Measurements from ENCODE around the gene HMCN2. TPM values are rescaled to one million over a fixed set of nuclear protein-coding genes. Genes with fewer than 3 reads are reported as not detected.
"Not testable (repeated sequence)": the region's sequence is repeated elsewhere in the genome, so short reads cannot be mapped to it uniquely, and the experiment has no call there.

The HMCN2 gene
- polyA plus RNA-seq, 3 donors = 1.2 to 1.8 (median 1.6) TPM

DNA sequence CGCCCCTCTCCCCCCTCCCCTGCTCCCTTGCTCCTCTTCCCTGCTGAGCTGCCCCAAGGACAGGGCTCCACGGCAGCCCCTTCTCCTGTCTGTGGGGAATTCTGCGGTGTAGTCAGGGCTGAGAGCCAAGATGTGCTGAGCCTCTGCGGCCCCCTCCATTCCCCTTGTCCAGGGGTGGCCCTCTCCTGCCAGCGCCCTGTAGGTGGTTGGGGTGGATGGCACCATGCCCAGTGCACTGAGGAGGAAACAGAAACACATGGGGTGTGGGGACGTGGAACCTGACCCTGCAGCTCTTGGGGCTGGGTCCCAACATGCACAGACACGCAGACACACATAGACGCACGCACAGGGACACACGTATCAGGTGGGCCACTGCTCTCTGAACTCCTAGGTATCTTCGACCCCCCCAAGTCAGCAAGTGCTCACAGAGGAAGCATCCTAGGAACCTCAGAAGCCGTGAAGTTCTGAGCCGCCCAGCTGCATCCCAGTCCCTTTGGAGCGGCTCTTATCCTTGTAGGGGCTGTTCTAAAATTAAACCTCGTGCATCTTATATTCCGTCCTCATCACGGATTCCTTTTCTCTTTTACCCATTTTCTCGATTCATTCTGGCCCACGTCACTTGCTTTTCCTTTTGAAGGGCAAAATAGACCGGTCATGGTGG, 64.8 kb downstream of the HMCN2 start:
- no peak for DNase-seq

DNA sequence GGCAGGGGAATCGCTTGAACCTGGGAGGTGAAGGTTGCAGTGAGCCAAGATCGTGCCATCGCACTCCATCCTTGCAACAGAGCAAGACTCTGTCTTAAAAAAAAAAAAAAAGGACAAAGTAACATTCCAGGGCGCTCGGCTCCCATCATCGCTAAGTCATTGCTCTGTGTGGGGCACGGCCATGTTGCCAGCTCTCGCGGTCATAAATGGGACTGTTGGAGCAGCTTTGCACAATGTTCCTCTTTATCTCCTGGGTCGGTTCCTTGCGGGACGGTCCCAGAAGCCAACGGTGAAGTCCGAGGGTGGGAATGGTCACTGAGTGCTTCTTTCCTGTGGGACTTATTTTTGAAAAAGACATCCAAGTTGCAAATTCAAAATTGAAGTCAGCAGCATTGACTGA, 65.5 kb downstream of the HMCN2 start:
- no peak for DNase-seq

DNA sequence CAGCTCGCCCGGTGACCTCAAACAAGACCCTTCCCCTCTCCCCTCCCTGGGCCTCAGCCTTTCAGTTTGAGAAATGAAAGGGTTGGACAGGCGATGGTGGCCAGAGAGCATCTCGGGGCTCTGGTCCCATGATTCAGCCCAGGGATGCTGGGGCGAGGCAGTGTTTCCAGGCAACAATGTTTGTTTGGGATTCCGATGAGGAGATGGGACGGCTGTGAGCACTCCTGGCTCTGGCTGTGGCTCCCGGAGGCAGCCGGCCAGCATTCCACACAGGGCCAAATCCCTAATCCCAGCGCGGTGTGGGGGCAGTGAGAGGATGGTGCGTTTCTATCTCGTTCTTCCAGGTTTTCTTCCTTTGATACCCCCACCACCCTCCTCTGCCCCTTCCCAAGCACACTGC, 66.0 kb downstream of the HMCN2 start:
- no peak for DNase-seq

DNA sequence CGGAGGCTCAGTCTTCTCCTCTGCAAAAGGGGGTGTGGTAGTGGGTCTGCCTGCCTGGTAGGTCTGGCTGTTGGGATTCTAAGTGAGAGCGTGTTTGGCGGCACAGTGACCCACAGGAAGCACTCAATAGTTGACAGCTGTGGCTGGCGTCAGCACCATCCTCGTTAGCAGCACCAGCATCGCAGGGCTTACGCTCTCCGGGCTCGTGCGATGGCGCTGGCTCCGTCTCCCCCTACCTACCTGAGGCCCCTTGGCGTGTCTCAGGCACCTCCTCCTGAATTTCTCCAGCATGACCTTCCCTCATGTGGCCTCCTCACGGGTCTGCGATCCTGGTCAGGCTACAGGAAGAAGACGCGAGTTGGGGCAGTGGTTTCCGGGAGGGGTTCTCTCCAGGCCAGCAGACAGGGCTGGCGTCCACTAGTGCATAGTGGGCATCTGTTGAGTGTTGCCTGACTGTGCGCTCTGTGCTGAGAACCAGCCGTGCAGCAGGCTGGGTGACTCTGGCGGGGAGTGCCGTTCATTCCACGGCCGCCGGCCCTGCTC, 66.9 kb downstream of the HMCN2 start:
- no peak for DNase-seq

DNA sequence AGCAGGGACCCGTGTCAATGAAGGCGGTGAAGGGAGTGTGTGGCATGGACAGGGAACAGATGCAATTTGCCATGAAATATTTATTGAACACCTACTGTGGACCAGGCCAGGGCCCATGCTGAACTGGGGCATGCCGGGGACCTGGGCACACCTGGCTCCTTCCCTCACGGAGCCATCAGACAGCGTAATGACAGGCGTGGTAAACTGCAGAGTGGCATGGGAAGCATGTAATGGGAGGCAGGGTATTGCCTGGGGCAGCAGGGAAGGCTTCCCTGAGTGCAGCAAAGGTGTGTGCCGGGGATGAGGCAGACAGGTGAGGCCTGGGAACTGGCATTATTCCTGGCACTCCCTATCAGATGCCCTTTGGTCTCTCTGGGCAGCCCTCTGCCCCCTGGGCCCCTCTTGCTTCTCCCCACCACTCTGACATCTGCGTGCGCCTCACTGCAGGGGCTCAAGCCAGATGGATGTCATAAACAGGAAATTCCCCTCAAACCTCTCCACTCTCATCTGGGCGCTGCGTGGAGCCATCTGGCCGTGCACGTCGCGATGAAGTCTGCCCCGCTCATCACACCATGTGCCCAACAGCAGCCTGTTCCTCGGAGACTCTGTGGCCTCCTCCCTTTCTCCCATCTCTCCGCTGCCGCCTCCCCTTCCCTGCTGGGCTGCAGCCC, 67.6 kb downstream of the HMCN2 start:
- no peak for DNase-seq

DNA sequence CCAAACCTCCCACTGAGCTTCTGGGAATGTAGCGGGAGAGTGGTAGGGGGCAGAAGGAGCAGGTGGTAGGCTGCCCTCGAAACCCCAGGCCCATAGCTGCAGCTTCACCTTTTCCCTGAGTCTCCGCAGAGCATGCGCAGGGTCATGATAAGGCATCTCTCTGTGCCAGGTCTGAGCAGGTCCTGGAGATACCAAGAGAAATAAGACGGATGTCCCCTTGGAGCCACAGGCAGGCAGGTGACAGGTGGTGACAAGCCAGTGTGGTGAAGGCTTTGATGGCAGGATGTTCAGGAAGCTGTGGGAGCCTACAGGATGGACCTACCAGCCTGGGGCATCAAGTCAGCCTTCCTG, 68.1 kb downstream of the HMCN2 start:
- no peak for DNase-seq

DNA sequence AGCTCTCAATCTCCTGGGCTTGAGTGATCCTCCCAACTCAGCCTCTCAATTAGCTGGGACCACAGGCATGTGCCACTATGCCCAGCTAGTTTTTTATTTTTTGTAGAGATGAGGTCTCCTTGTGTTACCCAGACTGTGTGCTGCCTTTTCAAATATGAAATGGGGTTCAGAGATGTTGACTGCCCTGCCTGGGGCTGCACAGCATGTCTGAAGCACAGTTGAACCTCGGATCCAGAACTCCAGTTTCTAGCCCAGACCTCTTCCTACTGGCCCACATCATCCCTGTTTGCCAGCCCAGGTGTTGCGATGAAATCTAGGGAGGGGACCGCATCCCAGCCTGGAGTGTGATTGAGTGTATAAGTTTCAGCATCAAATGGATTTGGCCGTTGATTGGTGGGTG, 69.4 kb downstream of the HMCN2 start:
- no peak for DNase-seq

DNA sequence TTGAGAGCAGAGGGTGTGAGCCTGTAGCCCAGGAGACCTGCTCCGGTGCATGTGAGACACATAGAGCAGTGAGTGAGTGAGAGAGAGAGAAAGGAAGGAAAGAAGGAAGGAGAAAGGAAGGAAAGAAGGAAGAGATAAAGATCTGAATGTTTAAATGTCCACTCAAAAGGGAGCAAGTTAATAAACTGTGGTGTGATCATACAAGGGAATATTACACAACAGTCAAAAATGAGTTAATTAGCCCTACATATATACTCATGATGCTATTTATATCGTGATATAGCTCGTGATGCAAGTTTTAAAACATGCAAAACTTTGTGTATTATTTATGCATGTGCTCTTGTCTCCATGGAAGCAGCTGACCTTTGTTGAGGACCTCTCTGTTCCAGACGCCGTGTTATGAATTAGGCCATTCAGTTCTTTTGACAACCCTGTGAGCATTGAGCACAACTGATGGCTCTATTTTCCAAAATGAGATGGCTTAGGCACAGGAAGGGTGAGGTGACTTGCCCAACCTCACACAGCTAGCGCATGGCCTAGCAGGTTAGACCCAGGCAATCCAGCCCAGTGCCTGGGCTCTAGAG, 70.6 kb downstream of the HMCN2 start:
- no peak for DNase-seq

DNA sequence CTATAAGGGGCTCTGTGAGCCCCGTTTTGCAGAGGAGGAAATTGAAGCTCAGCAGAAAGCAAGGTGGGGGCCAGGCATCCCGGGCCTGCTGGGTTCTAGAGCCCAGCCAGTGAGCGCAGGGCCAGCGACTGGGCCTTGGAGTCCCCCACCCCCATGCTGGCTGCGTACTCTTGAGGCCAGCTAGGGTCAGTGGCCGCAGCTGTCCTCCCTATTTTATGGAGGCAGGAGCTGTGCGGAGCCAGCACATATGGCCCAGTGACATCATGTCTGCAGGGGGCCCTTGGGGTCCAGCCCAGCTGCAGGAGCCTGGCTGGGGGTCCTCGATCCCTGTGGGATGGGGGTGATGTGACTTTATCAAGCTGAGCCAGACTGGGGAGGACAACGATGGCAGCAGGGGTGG, 71.3 kb downstream of the HMCN2 start:
- peak; percentile 51 for DNase-seq

DNA sequence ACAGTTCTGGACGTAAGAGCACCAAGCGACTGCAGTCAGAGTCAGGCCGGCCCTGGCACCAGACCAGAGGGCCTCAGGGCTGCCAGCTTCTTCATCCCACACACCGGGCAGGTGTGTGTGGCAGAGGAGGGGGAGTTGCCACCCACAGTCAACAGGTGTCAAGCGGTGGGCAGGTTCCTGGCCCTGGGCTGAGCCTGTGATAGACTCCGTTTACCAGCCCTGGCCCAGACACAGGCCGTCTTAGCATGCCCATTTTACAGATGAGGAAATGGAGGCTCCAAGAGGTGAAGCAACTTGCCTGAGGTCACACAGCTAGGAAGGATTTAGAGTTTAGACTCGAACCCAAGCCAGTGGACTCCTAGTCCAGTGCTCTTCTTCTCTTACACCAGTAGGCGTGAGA, 71.8 kb downstream of the HMCN2 start:
- DNase-seq = no peak

DNA sequence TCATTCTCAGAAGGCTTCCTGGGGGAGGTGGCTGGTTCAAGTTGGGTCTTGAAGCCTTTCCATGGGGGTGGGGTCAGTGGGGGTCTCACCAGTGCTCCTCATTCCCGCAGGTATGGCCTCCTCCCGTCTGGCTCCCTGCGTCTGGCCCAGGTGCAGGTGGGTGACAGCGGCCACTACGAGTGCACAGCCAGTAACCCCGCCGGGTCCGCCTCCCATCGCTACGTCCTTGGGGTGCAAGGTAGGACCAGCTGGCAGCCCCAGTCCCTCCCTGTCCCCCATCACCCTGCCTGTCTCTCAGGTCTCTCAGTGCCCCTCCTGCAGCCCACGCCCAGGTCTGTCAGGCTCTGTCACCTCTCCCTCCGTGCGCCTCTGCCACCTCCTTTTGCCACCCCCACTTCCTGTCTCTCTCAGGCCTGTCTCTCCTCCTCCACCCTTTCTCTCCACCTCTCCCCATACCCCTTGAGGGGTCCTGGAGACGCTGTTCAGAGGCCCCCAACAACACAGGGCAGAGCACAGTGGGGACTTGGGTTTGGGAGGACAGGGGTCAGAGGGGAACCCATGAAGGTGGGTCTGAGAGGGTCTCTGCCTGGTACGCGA, 72.3 kb downstream of the HMCN2 start:
- DNase-seq = no peak

DNA sequence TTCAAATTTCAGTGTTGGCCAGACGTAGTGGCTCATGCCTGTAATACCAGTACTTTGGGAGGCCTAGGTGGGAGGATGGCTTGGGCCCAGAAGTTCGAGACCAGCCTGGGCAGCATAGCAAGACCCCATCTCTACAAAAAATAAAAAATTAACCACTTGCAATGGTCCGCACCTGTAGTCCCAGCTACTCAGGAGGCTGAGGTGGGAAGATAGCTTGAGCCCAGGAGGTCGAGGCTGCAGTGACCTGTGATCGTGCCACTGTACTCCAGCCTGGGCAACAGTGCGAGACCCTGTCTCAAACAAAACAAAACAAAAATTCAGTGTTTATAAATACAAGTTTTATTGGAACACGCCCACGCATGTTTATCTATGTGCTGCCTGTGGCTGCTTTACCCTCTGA, 73.3 kb downstream of the HMCN2 start:
- not testable (repeated sequence) for DNase-seq

DNA sequence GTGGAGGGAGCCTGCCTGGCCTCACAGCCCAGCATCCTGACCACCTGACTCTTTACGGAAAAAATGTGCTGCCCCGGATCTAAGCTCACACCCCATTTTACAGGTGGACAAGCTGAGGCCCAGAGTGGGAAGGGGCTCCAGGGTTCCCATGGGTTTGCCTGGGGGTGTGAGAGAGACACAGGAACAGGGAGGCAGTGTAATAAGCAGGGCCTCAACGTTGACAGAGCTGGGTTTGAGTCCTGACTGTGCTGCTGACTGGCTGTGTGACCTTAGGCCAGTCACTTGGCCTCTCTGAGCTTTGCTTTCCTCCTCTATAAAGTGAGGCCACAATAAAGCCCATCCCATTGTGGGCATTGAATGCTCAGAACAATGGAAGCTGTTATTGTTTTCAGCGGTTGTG, 73.7 kb downstream of the HMCN2 start:
- DNase-seq = no peak

DNA sequence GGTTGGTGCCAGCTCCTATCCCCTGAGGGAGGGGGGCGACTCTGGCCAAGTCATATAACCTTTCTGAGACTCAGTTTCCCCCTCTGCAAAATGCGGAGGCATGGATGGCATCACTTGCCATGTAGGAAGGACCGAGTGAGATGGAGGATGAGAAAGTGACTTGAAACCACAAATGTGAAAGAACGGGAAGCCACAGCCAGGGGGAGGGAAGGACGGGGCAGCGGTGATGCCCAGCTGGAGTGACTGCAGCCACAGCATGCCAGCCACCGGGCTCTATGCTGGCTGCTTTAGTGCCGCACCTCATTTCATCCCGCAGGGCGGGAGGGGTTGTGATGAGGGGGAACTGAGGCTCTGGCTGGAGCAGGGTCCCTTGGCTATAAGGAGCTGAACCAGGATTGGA, 74.5 kb downstream of the HMCN2 start:
- no peak for DNase-seq

DNA sequence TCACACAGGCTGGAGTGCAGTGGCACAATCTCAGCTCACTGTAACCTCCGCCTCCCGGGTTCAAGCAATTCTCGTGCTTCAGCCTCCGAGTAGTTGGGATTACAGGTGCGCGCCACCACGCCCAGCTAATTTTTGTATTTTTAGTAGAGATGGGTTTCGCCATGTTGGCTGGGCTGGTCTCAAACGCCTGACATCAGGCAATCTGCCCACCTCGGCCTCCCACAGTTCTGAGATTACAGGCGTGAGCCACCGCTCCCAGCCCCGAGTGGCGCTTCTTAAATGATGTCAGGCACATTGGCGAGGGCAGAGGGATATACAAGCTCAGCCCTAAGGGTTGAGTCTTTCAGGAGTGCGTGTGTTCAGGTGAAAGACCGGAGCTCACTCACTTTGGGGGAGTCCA, 75.0 kb downstream of the HMCN2 start:
- not testable (repeated sequence) for DNase-seq

DNA sequence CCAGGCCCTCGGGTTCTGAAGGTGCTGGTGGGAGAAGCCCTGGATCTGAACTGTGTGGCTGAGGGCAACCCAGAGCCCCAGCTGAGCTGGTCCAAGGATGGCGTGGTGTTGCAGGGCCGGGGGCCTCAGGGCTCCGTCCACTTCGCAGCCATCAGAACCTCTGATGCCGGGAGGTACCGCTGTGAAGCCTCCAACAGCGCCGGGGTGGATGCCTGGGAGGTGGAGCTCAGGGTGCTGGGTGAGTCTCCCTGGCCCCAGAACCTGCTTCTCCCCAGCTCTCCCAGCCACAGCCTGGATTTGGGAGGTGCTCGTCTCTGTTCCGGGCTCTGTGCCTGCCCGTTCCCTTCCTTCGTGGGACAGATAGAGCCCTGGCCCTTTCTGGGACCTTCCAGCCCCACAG, 75.6 kb downstream of the HMCN2 start:
- no peak for DNase-seq

DNA sequence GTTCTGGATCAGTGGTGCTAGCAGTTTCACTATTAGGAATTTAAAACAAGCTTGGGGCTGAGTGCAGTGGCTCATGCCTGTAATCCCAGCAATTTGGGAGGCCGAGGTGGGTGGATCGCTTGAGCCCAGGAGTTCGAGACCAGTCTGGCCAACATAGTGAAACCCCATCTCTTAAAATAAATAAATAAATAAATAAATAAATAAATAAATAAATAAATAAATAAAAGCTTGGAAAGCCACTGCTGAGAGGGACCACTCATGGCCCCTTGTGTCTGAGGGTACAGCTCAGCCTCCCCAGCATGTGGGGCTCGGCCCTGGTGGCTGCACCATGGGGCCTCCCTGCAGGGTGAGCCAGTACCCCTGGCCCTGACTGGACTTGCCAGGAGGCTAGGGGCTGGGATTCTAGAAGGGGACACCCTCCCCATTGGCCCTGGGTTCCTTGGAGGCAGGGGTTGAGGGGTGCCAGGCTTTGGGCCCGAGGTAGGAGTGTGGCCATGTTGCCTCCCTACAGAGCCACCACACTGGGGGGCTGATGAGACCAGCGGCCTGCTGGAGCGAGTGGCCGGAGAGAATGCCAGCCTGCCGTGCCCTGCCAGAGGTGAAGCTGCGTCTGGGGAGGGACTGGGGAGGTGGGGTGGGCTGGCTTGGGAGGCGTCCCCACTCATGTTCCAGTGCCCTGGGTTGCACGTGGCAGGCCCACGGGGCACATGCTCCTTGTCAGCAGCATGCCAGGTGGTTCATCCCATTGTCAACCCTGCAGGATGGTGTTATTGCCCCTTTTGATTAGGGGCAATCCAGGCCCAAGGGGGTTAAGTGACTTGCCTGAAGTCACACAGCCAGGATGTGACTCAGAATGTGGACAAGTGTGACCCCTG, 76.5 kb downstream of the HMCN2 start:
- DNase-seq = no peak

DNA sequence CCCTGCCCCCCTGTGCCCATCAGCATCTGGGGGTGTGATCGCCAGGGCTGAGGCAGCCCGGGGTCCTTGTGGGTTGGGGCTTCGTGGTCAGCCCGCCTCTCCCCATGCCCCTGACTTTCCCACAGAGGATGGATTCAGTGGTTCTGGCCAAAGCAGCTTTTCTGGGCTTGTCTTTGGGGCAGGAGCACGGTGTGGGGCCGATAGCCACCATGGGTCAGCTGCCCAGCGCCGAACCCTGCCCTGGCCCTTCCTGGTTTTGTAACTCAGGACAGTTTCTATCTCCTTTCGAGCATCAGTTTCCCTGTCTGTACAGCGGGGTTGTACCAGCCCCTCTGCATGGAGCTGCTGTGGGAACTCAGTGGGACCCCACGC, 77.1 kb downstream of the HMCN2 start:
- no peak for DNase-seq

DNA sequence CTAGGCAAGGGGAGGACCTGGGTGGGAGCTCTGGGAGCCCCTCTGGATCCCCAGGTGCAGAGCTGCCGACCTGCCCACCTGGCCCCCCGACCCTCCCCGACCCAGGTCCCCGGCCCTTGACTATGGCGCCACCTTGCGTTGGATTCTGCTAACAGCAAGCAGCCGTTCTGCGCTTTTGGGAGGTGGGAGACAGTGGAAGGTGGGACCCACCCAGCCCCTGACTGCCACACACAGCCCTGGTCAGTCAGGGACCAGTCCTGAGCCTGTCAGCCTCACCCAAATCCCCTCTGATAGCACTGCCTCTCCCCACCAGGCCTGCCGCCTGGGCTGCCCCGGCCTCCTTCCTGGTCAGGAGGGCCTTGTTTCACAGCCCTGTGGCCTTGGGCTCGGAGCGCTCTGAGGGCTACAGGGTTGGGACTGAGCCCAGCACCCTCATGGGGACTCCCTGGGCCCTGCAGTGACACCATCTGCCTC, 77.9 kb downstream of the HMCN2 start:
- no peak for DNase-seq

DNA sequence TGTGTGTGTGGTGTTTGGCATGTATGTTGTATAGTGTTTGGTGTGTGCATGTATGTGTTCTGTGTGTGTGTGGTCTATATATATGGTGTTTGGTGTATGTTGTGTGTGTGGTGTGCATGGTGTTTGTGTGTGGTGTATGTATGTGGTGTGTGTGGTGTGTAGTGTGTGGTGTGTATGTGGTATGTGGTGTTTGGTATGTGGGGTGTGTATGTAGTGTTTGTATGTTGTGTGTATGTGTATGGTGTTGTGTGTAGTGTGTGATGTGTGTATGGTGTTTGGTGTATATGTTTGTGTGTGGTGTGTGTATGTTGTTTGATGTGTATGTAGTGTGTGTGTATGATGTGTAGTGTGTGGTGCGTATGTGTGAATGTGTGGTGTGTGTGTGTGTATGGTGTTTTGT, 78.8 kb downstream of the HMCN2 start:
- DNase-seq = no peak

DNA sequence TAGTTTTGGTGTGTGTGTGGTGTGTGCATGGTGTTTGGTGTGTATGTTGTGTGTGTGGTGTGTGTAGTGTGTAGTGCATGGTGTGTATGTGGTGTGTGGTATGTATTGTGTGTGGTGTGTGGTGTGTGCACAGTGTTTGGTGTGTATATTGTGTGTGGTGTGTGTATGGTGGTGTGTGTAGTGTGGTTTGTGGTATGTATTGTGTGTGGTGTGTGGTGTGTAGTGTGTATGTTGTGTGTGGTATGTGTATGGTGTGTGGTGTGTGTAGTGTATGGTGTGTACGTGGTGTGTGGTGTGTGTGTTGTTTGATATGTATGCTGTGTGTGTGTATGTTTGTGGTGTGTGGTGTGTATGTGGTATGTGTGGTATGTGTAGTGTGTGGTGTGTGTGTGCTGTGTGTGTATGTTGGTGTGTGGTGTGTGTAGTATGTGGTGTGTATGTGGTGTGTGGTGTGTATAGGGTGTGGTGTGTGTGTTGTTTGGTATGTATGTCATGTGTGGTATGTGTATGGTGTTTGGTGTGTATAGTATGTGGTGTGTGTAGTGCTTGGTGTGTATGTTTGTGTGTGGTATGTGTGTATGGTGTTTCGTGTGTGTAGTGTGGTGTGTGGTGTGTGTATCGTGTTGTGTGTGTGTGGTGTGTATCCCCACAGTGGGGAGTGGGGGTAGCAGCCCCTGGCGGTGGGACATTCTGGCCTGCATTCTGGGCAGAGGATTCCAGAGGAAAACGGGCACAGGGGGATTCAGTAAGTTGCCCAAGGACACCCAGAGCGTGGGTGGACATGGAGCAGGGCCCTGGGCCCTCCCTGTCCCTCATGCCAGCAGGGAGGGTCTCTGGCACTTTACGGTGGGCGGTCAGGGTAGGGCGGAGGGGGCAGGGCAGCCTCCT, 79.7 kb downstream of the HMCN2 start:
- DNase-seq = no peak

All from renal pelvis (tissue), 4 donors.